Measurements from ENCODE around the gene TAS1R1. TPM values are rescaled to one million over a fixed set of nuclear protein-coding genes. Genes with fewer than 3 reads are reported as not detected.

Gene TAS1R1
- total RNA-seq, 1 experiment from 2014 or later = not detected

Other genes with a start within 250 kb of the TAS1R1 start
- gene ACOT7, start 161.5 kb upstream of the TAS1R1 start, total RNA-seq (2014; rRNA removed; shearing (Covaris generic)) = 44.2 and 55.3 TPM in 2 replicates
- gene HES2, start 135.4 kb upstream of the TAS1R1 start, total RNA-seq (2014; rRNA removed; shearing (Covaris generic)) = 2.0 and 3.9 TPM in 2 replicates
- 4.0 TPM in 1 of 2 replicates, not detected in the other for gene ESPN, start 130.5 kb upstream of the TAS1R1 start, total RNA-seq (2014; rRNA removed; shearing (Covaris generic))
- 5.1 and 6.2 TPM in 2 replicates for gene TNFRSF25, start 89.1 kb upstream of the TAS1R1 start, total RNA-seq (2014; rRNA removed; shearing (Covaris generic))
- 8.6 and 10.1 TPM in 2 replicates for gene PLEKHG5, start 63.6 kb upstream of the TAS1R1 start, total RNA-seq (2014; rRNA removed; shearing (Covaris generic))
- gene NOL9, start 794 bp upstream of the TAS1R1 start, total RNA-seq (2014; rRNA removed; shearing (Covaris generic)) = 17.4 and 17.9 TPM in 2 replicates
- 7.6 and 12.6 TPM in 2 replicates for gene ZBTB48, start 24.7 kb downstream of the TAS1R1 start, total RNA-seq (2014; rRNA removed; shearing (Covaris generic))
- 16.0 and 18.2 TPM in 2 replicates for gene KLHL21, start 47.6 kb downstream of the TAS1R1 start, total RNA-seq (2014; rRNA removed; shearing (Covaris generic))
- 6.2 and 8.4 TPM in 2 replicates for gene PHF13, start 58.4 kb downstream of the TAS1R1 start, total RNA-seq (2014; rRNA removed; shearing (Covaris generic))
- gene THAP3, start 69.6 kb downstream of the TAS1R1 start, total RNA-seq (2014; rRNA removed; shearing (Covaris generic)) = 18.1 and 21.3 TPM in 2 replicates
- 29.8 and 44.0 TPM in 2 replicates for gene DNAJC11, start 146.5 kb downstream of the TAS1R1 start, total RNA-seq (2014; rRNA removed; shearing (Covaris generic))
- 66.1 and 97.5 TPM in 2 replicates for gene CAMTA1, start 230.1 kb downstream of the TAS1R1 start, total RNA-seq (2014; rRNA removed; shearing (Covaris generic))